ENCODE measurements around the gene SCYGR1.

SCYGR1 gene

DNA sequence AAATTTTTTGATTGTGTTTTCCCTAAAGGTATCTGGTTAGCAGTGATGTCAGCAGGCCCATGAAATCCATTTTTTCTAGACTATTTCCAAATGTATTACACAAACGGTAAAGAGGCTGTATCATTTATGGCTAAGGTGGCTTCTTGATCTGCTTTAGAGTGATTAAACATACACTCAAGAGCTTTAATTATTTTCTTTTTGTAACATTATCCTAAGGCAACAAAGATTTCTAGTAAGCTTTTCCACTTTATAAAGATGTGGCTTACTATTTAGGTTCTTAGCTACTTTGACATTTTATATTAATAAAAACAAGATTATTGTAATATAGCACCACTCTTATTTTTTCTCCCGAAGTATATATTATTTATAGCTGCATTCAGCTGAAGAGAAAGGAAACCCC lies 46.2 kb downstream of the SCYGR1 start:
- no peak for DNase-seq (ENCODE audit: low read depth in 2 of 2)
- TF ChIP-seq CTCF (IDR thresholded peaks at IDR 0.05; ENCODE audit: low read depth, low read length) = no peak
- no peak overlapping the region for H3K4me3 ChIP-seq (replicated peaks in 1 of 2; ENCODE audit: low read depth in 2 of 2, low read length in 2 of 2)

DNA sequence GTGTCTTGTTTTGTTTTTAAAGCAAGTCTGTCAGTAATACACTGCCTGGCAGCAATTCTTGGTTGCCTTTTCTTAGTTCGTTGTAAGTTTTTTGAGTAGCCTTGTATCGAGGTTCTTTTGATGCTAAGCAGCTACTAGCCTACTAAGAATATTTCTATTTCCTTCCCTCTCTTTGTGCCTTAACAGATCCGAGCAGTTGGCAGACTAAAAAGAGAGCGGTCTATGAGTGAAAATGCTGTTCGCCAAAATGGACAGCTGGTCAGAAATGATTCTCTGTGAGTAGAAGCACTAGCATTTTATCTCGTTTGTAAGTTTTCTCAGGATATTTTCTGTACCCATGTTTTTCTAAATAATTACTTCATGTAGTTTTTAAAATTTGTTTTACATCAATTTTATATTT lies 47.6 kb downstream of the SCYGR1 start:
- H3K4me3 ChIP-seq (replicated peaks in 1 of 2; ENCODE audit: low read depth in 2 of 2, low read length in 2 of 2) = no peak overlapping the region
- DNase-seq (ENCODE audit: low read depth in 2 of 2) = no peak
- no peak for TF ChIP-seq CTCF (IDR thresholded peaks at IDR 0.05; ENCODE audit: low read depth, low read length)

DNA sequence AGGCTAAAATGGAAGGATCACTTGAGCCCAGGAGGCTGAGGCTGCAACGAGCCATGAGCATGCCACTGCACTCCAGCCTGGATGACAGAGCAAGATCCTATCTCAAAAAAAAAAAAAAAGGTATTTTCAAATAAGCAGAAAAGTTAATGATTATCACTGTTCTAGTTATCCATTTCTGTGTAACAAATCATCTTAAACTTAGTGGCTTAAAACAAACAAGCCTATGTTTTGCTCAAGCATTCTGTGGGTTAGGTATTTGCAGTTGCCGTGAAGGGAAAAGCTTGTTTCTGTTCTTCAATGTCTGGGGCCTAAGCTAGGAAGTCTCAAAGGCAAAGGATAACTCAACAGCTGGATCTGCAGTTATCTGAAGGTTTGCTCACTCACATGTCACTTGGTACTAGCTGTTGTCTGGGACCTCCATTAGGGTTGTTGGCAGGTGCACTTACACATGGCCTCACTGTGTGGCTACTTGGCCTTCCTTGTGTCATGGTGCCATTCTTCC lies 48.6 kb downstream of the SCYGR1 start:
- no peak for DNase-seq (ENCODE audit: low read depth in 2 of 2)
- no peak overlapping the region for H3K4me3 ChIP-seq (replicated peaks in 1 of 2; ENCODE audit: low read depth in 2 of 2, low read length in 2 of 2)
- no peak for TF ChIP-seq CTCF (IDR thresholded peaks at IDR 0.05; ENCODE audit: low read depth, low read length)
